Subcutaneous adipose tissue (tissue), 4 donors: ENCODE measurements around the gene PTPRJ. TPM values are rescaled to one million over a fixed set of nuclear protein-coding genes. Genes with fewer than 3 reads are reported as not detected.

ENCODE experiments used
- total RNA-seq, 4 donors: library from RNA; depleted of rRNA; stranded (reverse); fragments of >200 nt; gene quantifications; one replicate each; pipeline ENCODE4 v1.1.0, GENCODE V29; 2016
- TF ChIP-seq, protein P1 (sequence below): fragments of 450-650 bp; IDR thresholded peaks from one replicate; pipeline ENCODE4 v1.5.1; 2016; ENCODE audit warnings: low read depth, mild to moderate bottlenecking, control low read depth, antibody characterized with exemption, moderate library complexity

Gene PTPRJ
- total RNA-seq, 4 donors from 2014 or later = 5.1 to 28.7 (median 9.4) TPM

DNA sequence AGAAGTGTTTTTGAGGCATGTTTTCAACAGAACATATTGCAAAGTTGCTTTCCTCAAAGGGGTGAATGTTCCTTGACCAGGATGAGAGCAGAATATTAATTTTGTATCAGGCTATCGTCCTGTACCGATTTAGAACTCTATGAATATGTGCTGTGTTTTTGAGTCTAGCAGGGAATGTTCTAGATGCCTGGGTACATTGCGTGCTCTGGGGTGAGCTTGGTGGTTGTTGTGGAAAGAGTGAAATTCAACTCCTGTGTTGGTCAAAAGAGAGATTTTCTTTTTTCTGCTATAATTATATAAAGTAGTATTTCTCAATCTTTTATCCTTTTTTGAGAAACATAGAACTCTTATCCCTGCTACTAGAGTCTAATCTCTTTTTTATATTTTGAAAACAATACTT is 185.1 kb downstream of the PTPRJ start:
- TF ChIP-seq, protein P1, sequence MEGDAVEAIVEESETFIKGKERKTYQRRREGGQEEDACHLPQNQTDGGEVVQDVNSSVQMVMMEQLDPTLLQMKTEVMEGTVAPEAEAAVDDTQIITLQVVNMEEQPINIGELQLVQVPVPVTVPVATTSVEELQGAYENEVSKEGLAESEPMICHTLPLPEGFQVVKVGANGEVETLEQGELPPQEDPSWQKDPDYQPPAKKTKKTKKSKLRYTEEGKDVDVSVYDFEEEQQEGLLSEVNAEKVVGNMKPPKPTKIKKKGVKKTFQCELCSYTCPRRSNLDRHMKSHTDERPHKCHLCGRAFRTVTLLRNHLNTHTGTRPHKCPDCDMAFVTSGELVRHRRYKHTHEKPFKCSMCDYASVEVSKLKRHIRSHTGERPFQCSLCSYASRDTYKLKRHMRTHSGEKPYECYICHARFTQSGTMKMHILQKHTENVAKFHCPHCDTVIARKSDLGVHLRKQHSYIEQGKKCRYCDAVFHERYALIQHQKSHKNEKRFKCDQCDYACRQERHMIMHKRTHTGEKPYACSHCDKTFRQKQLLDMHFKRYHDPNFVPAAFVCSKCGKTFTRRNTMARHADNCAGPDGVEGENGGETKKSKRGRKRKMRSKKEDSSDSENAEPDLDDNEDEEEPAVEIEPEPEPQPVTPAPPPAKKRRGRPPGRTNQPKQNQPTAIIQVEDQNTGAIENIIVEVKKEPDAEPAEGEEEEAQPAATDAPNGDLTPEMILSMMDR = no peak

DNA sequence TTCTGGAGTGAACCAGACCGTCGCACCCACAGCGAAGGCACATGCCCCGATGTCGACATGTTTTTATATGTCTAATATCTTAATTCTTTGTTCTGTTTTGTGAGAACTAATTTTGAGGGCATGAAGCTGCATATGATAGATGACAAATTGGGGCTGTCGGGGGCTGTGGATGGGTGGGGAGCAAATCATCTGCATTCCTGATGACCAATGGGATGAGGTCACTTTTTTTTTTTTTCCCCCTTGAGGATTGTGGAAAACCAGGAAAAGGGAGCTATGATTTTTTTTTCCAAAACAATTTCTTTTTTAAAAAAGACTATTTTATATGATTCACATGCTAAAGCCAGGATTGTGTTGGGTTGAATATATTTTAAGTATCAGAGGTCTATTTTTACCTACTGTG is 187.0 kb downstream of the PTPRJ start:
- TF ChIP-seq, protein P1 = no peak

DNA sequence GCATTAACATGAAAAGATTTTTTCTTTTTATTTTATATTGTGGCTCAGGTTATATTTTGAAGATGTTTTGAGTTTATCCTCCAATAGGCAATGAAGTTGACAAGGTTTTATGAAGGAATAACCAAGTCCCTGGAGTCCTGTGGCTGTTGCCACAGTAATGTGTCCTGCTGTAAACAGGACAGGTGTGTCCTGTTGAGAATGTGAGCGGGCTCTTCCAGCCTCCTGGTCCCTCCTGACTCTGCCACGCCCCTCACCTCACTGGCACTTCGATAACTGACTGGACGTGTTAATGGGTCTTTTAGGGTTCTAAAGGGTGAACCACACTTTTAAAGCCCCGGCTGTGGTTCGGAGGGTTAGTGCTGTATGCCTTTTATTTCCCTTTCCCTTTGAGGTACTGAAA is 188.5 kb downstream of the PTPRJ start:
- TF ChIP-seq, protein P1 = no peak

DNA sequence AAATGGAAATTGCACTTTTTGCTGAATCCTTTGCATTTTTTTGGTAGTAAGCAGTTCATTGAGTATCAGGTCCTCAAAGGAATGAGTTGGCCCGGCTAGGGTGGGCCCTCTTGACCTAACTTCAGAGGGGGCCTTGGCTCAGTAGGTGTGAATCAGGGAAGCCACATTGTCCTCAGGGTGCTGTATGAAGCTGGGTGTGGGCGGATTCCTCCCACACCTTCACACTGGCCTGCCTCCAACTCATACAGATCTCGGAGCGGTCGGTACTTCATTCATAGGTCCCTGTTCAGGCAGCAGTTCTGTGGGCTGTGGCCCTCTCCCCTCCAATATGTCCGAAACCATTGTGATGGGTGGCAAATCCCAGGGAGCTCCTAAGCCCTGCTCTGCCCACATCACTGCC is 188.9 kb downstream of the PTPRJ start:
- TF ChIP-seq, protein P1 = no peak

DNA sequence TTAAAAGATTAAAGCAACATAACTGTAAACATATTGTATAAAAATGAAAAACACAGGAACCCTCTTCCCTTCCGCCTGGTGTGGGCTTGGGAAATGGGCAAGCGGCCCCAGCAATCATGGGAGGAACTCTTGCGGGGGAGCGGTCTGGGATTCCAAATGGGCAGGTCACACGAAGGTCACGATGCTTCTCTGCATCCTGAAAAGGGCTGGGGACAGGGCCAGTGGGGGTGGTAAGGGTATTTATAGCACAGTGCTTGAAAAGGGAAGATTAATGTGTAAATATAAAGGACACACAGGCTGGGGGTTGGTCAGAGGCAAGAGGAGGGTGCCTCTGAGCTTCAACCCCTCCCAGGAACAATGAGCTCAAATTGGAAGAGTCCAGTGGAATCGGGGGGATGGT is 189.4 kb downstream of the PTPRJ start:
- TF ChIP-seq, protein P1 = no peak

DNA sequence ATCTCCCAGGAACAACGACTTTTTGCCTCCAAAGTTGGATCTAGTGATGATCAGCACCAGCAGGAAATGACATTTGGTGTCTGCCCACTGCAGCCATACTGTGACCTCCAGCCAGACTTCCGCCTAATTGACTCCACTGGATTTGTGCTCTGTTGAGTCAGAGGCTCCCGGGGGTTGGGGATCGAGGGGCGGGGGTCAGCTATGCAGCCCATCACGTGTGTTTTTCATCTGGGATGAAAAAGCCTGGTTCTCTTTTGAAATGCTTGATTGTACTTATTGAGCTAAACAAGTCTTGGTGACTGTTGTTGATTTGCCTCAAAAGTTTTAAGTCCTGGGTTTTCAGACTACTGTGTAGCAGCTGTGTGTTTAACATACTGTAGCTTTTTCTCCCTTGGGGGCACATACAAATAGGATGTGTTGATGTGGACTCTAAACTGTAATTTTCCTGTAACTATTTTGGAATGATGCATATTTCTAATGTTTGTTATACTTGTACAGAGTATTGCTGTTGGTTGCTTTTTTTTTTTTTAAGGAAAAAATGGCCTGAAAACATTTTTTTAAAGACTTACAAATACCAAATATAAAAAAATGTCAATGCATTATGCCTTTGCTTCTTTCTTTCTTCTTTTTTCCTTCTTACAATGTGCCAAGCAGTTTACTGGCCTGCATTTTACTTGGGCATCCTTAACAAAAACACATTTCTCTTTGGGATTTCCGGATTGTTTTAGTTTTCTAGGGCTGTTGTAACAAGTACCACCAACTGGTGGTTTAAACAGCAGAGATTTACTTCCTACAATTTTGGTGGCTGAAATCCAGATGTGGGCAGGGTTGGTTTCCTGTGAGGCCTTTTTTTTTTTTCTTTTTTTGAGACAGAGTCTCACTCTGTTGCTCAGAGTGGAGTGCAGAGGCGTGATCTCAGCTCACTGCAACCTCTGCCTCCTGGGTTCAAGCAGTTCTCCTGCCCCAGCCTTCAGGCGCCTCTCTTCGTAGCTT is 190.2 kb downstream of the PTPRJ start:
- TF ChIP-seq, protein P1 = no peak

DNA sequence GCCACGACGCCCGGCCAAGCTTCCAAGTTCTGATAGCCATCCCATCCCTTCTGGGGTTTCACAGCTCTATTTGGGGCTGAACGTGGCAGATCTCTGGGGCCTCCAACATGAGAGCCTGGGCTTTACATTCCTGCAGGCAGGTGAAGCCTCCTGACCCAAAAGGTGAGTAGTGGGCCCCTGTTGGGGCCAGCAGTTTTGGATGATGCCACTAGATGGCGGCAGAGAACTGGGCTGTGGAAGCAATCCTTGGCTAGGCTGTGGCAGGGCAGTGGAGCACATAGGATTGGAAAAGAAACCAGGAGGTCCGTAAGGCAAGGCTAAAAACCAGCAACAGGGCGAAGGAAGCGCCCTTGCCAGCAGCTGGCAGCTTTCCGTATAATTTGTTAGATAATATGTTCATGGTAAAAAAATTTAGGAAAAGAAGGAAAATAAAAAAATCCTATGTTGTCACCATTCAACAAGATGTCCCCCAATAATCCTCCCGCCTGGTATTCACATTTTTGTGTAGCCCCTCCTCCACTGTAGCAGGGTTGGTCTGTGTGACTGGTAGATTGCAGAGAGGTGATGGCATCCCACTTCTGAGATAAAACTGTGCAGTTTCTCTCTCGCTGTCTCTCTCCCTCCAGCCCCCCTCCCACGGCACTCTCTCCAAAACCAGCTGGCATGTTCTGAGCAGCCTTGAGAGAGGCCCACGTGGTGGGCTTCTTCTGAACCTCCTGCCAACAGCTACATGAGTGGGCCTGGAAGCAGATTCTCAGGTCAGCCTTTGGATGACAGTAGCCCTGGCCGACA is 192.7 kb downstream of the PTPRJ start:
- TF ChIP-seq, protein P1 = no peak
